ENCODE data around the gene HYAL1.

HYAL1 gene

GRCh38 chr3:50322115-50322385, 18.7 kb upstream of the HYAL1 start:
- TF ChIP-seq CTCF (IDR thresholded peaks at IDR 0.05; ENCODE audit: low read depth, low read length, missing control alignments): no peak
- DNase-seq (ENCODE audit: extremely low read depth, low read depth): no peak
- peak overlapping the region; percentile 86 for H3K4me3 ChIP-seq (replicated peaks; ENCODE audit: low read depth, low read length)

GRCh38 chr3:50321336-50322114, 18.2 kb upstream of the HYAL1 start:
- no peak for DNase-seq (ENCODE audit: extremely low read depth, low read depth)
- H3K4me3 ChIP-seq (replicated peaks; ENCODE audit: low read depth, low read length): peak overlapping the region; percentile 86
- TF ChIP-seq CTCF (IDR thresholded peaks at IDR 0.05; ENCODE audit: low read depth, low read length, missing control alignments): peak; percentile 39

- no peak for TF ChIP-seq CTCF (IDR thresholded peaks at IDR 0.05; ENCODE audit: low read depth, low read length, missing control alignments)
- H3K4me3 ChIP-seq (replicated peaks; ENCODE audit: low read depth, low read length): peak overlapping the region; percentile 86
- no peak for DNase-seq (ENCODE audit: extremely low read depth, low read depth)
Measured at GRCh38 chr3:50320853-50321335, 17.5 kb upstream of the HYAL1 start.

- DNase-seq (ENCODE audit: extremely low read depth, low read depth): no peak
- peak overlapping the region; percentile 86 for H3K4me3 ChIP-seq (replicated peaks; ENCODE audit: low read depth, low read length)
- TF ChIP-seq CTCF (IDR thresholded peaks at IDR 0.05; ENCODE audit: low read depth, low read length, missing control alignments): no peak
Measured at GRCh38 chr3:50319894-50320625, 16.7 kb upstream of the HYAL1 start.

- no peak for DNase-seq (ENCODE audit: extremely low read depth, low read depth)
- H3K4me3 ChIP-seq (replicated peaks; ENCODE audit: low read depth, low read length): no peak overlapping the region
- TF ChIP-seq CTCF (IDR thresholded peaks at IDR 0.05; ENCODE audit: low read depth, low read length, missing control alignments): no peak
Measured at GRCh38 chr3:50319181-50319893, 16.0 kb upstream of the HYAL1 start.

GRCh38 chr3:50318615-50319014, 15.2 kb upstream of the HYAL1 start:
- no peak for DNase-seq (ENCODE audit: extremely low read depth, low read depth)
- no peak overlapping the region for H3K4me3 ChIP-seq (replicated peaks; ENCODE audit: low read depth, low read length)
- TF ChIP-seq CTCF (IDR thresholded peaks at IDR 0.05; ENCODE audit: low read depth, low read length, missing control alignments): no peak
